Ishikawa (cell line): ENCODE results near the gene OR5M8.

Experiments
- CEBPB ChIP-seq: IDR thresholded peaks from 2 replicates; pipeline ENCODE4 v1.6.1; 2012
- CREB1 ChIP-seq: IDR thresholded peaks from 2 replicates; pipeline ENCODE4 v1.6.1; 2012; ENCODE audit warnings: low read depth
- EGR1 ChIP-seq: IDR thresholded peaks from 2 replicates; pipeline ENCODE4 v1.6.1; 2012
- EP300 ChIP-seq: IDR thresholded peaks from 2 replicates; pipeline ENCODE4 v1.6.1; 2012; ENCODE audit warnings: borderline replicate concordance
- FOXM1 ChIP-seq: IDR thresholded peaks from 2 replicates; pipeline ENCODE4 v1.6.1; 2012; ENCODE audit warnings: low read depth, borderline replicate concordance
- MAX ChIP-seq: IDR thresholded peaks from 2 replicates; pipeline ENCODE4 v1.6.1; 2012
- NFIC ChIP-seq: IDR thresholded peaks from 2 replicates; pipeline ENCODE4 v1.6.1; 2012
- RAD21 ChIP-seq: IDR thresholded peaks from 2 replicates; pipeline ENCODE4 v1.6.1; 2012; ENCODE audit warnings: low read depth
- REST ChIP-seq: IDR thresholded peaks from 2 replicates; pipeline ENCODE4 v1.6.1; 2012; ENCODE audit warnings: low read depth, mild to moderate bottlenecking
- TAF1 ChIP-seq: IDR thresholded peaks from 2 replicates; pipeline ENCODE4 v1.6.1; 2012; ENCODE audit warnings: low read depth, mild to moderate bottlenecking
- TCF12 ChIP-seq: IDR thresholded peaks from 2 replicates; pipeline ENCODE4 v1.6.1; 2012; ENCODE audit warnings: low read depth
- TEAD4 ChIP-seq: IDR thresholded peaks from 2 replicates; pipeline ENCODE4 v1.6.1; 2012
- USF1 ChIP-seq: IDR thresholded peaks from 2 replicates; pipeline ENCODE4 v1.6.1; 2012
- YY1 ChIP-seq: IDR thresholded peaks from 2 replicates; pipeline ENCODE4 v1.6.1; 2012; ENCODE audit warnings: low read depth
- ZBTB7A ChIP-seq: IDR thresholded peaks from 2 replicates; pipeline ENCODE4 v1.6.1; 2012; ENCODE audit warnings: low read depth

Gene OR5M8

GRCh38 chr11:56513280-56513679 lies 22.1 kb upstream of the OR5M8 start:
- TF ChIP-seq RAD21 = no peak
- TF ChIP-seq FOXM1 = no peak
- TF ChIP-seq MAX = no peak
- TF ChIP-seq YY1 = no peak
- no peak for TF ChIP-seq TEAD4
- no peak for TF ChIP-seq CEBPB
- no peak for TF ChIP-seq TCF12
- no peak for TF ChIP-seq EGR1

- no peak for TF ChIP-seq NFIC
- TF ChIP-seq YY1 = no peak
- no peak for TF ChIP-seq MAX
- no peak for TF ChIP-seq ZBTB7A
- TF ChIP-seq EP300 = no peak
- TF ChIP-seq CREB1 = no peak
- TF ChIP-seq EGR1 = no peak
- TF ChIP-seq CEBPB = no peak
- no peak for TF ChIP-seq TEAD4
- TF ChIP-seq FOXM1 = no peak
- no peak for TF ChIP-seq RAD21
- no peak for TF ChIP-seq TCF12
- no peak for TF ChIP-seq TAF1
- no peak for TF ChIP-seq USF1
- no peak for TF ChIP-seq REST
These were observed 18.3 kb upstream of the OR5M8 start for GRCh38 chr11:56509439-56509838.

- TF ChIP-seq ZBTB7A (no peak), MAX (no peak), RAD21 (no peak), REST (no peak), EGR1 (no peak), CEBPB (no peak), NFIC (no peak), FOXM1 (no peak), CREB1 (no peak), YY1 (no peak), EP300 (no peak), TCF12 (no peak), USF1 (no peak), TAF1 (no peak), TEAD4 (no peak)
These were observed 5.8 kb upstream of the OR5M8 start for GRCh38 chr11:56497010-56497409.

GRCh38 chr11:56495117-56495516 lies 3.9 kb upstream of the OR5M8 start:
- TF ChIP-seq NFIC (no peak), CREB1 (no peak), TAF1 (no peak), FOXM1 (no peak), USF1 (no peak), TCF12 (no peak), EP300 (no peak), YY1 (no peak), EGR1 (no peak), TEAD4 (no peak)

GRCh38 chr11:56486801-56487200 lies 4.4 kb downstream of the OR5M8 start:
- TF ChIP-seq EGR1 (no peak), EP300 (no peak), CEBPB (no peak)

GRCh38 chr11:56474729-56475235 lies 16.4 kb downstream of the OR5M8 start:
- no peak for TF ChIP-seq TEAD4
- TF ChIP-seq USF1 = no peak
- no peak for TF ChIP-seq CEBPB
- no peak for TF ChIP-seq EP300
- TF ChIP-seq RAD21 = no peak
- TF ChIP-seq MAX = no peak
- TF ChIP-seq YY1 = no peak
- no peak for TF ChIP-seq FOXM1
- no peak for TF ChIP-seq REST
- TF ChIP-seq ZBTB7A = no peak
- TF ChIP-seq TAF1 = no peak
- TF ChIP-seq CREB1 = no peak
- TF ChIP-seq EGR1 = no peak
- TF ChIP-seq TCF12 = no peak
- no peak for TF ChIP-seq NFIC
